Stimulated activated CD4-positive, alpha-beta T cell treated with anti-CD3 and anti-CD28 coated beads, Interleukin-4, amount 100 ng/mL, for 48 hours (primary cell): ENCODE measurements around the gene SH3RF3.

Experiments
- DNase-seq, 2 donors: peaks; one replicate each; pipeline ENCODE4 v3.0.0-alpha.2; 2020; ENCODE audit warnings: low read depth in 2 of 2

SH3RF3 gene

DNA sequence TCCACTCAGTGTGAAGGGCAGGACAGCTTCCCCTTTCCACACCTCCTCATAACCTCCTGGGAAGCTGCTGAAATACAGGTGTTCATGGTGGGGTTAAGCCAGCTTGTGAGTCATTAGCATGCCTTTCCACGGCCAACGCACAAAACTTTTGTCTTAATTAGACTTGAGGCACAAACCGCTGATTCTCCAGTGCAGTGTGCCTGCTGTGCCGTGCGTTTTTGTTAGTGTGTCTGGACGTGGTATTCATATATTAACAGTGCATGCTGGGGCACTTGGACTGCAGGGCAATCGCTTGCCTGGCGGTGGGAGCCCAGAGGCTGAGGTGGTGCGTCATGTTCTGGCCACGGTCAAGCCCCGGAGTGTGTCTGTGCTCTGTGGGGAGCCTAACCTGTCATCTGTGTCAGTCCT lies 156.2 kb downstream of the SH3RF3 start:
- no peak for DNase-seq

DNA sequence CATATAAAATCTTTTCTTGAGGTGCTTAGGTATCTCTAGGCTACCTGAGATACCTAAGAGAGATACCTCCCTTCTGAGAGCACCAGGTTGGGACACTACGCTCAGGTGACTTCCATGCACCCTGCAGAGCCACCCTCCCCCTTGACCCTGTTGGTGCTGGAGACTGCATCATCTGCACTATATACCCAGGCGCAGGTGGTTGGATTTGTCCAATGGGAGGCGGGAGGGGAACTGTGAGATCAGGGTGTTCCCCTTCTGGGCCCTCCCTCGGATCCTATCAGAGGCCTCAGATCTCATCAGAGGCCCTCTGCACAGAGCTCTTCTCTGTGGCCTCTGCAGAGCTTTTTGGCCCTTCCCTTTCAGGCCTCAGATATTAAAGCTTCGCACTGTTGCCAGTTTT lies 158.4 kb downstream of the SH3RF3 start:
- DNase-seq = no peak

DNA sequence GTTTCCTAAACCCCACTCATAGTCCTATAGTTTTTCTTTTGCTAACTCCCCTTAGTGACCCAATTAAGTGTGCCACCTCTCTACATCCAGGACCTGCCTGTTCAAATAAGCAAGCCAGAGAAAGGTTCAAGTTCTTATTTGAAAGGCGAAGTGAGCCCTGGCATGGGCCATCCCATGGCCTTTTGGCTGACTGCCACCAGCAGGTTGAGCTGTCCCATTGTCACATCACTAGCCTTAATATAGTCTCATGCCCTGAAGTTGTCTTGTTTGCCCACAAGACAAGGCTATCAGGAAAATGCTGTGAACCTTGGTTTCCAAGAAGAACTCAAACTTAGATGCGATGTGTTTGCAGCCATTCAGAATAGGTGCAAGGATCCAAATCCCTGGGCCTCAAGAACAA lies 158.8 kb downstream of the SH3RF3 start:
- no peak for DNase-seq

DNA sequence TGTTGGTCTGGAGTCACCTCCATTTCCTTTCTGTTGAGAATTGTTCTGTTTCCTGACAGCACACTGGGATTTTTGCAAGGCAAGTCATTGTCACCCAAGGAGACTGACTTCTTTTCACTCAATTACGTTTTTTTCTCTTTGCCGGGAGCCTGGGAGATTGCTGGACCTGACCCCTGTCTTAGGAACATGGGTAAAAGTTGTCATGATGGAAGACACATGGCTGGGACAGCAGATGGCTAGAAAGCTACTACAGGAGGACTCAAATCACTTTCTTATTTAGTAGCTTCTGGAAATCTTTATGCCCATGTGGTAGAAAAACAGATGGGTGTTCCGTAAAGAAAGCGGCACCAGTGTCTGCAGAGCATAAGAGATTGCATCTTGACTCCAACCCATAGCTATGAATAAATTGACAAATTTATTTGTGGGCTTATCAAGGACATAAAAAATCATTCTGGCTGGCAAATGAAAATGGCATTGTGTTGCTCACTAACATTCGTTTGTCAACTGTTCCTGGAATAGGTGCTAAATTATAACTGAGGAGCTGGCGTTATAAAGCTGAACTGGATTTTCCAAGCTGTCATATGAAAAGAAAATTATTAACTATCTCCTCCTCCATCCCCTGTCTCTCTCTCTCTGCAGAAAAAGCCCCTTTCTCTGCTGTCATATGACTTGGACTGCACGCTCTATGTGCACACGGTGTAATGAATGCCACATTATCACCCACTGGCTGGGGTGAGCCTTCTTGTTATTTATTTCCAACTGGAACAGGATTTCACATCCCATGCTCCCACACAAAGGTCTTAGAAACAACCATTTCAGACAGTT lies 159.8 kb downstream of the SH3RF3 start:
- no peak for DNase-seq

DNA sequence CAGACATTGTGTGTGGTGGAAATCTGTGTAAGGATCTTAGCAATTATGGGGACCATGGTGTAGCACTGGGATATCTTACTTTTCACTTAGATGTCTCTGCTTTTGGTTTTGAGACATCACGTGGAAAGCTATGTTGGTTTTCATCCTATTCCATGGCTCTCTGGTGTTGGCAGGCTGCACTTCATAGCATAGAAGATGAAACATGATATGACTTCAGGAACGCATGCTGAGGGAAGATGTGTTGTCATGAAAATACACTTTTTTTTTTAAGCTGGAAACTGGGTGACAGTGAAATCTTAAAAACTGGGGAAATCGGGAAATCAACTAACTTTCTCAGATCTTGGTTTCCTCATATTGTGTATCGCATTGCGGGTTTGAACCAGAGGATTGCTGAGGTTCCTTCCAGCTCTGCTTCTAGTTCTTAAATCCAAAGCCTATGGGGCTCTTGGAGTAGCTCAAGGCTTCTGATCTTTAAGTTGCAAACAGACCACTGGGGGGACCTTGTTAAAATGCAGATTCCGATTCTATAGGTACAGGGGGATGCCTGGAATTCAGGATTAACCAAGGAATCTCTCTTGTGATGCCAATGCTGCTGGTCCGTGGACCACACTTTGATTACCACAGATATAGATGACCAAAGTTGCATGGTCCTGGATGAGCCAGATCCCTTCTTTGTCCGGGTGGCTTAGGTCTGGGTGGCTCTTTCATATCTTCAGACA lies 160.7 kb downstream of the SH3RF3 start:
- DNase-seq = no peak

DNA sequence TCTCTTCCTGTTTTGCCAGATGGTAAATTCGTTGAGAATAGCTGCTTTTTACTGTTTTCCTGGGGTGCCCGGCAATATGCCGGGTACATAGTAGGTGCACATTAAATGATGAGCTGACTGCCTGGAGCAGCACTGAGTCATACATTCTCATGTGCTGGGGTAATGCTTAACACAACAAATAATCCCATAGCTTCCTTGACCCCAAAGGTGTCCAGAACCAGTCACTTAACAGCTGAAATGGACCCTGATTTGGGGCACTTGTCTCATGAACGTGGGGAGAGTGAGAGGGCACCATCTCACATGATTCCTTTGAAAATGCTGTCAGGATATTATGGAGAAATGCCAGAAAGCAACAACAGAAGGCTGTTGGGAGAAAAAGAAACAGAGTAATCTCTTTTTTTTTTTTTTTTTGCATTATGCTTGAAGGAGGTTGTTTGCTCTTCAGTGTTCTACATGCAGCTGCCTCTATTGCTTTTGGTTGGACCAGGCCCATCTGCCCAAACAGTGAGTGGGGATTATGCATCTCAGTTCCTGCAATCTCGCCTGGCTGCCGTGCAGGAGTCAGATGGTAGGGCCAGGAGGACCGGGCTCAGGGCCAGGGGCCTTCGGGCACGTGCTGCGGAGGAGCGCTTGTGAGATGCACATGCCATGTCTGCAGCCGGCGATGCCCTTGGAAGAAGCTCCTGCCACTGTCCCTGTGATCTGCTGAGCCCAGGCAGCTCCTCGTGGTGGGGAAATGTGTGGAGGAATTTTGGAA lies 162.1 kb downstream of the SH3RF3 start:
- no peak for DNase-seq

DNA sequence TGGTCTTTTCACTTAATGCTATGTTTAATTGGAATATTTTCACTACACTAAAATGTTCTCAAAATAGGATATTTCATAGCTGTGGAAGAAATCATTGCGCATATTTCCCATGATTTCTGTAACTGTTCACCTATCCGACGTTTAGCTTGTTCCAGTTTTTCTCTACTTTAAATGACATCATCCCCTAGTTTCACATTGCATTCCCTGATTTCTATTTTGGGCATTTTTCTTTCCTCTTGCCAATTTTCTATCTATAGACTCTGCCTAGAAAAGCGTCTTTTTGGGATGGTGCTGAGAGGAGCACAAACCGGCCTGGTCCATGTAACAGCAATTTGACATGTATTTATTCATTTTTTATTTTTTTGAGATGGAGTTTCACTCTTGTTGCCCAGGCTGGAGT lies 163.4 kb downstream of the SH3RF3 start:
- DNase-seq = no peak

DNA sequence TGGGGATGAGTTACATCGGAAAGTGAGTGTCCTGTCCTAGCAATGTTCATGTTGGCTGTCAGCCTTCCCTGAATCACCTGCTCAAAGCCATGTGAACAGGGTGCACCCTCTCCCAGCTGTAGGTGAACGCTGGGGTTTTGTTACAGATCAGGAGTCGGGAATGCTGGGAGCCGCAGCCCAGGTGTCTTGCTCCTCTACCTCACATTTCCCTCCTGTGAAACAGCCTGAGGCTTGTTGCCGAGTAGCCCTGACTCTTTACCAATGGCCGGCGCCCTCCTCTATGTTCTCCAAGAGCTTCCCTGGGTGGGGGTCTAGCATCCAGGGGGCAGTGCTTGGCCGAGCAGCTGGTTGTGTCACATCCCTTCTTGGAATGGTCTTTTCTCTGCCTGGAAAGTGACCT lies 164.7 kb downstream of the SH3RF3 start:
- no peak for DNase-seq

DNA sequence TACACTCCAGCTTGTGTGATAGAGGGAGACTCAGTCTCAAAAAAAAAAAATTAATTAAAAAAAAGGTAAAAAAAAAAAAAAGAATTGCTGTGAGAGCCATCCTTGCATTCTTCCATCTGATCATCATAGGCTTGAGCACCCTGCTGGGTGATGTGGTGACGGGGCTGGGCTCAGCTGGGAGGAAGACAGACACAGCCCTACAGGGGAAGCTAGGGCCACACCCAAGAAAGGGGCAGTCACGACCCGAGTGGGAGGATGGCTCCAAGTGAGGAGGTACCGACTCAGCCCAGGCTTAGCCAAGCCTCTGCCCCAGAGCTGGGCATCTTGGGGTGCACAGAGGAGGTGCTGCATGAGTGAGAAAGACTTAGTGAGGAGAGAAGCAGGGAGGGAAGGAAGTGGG lies 165.5 kb downstream of the SH3RF3 start:
- DNase-seq = no peak

DNA sequence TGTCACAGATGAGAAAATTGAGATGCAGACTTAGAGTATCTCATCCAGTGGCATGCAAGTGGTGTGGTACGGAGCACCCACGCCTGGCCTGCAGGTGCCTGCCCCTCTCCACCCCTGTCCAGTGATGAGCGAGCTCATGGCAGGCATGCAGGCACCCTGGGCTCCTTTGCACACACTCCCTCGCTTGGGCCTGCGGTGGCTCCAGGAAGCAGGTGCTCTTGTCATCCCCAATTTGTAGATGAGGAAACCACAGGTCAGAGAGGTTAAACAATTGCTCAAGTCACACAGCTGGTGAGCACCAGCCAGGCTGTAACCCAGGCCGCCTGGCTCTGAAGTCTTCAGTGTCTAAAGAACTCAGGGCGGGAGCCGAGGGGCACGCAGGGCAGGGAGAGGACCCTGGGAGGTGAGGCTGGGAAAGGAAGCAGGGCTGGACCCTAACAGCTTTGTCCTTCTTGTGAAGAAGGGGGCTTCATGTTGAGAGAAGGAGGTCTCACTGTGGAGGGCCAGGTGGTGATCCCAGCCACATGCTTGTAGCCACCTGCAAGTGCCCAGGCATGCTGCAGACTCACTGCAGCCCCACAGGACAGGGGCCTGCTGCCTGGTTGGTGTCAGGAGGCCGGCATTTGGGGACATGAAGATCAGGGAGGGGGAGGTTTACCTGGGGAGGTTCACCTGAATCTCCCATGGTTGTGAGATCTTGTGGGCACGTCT lies 166.2 kb downstream of the SH3RF3 start:
- no peak for DNase-seq

DNA sequence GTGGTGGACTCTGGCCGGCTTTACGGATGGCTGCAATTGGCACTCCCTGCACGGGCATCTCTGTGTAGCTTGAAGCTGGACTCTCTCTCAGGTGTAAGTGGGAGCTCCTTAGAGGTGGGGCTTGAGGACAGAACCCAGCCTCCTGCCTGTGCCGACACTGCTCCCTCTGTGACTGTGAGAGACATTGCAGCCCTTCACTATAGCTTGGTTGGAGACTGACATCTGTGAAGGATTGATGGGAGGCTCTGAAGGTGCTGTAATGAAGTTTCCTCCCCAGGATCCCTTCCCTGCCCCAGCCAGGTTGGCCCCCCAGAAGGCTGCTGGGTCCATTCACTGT lies 166.7 kb downstream of the SH3RF3 start:
- no peak for DNase-seq

DNA sequence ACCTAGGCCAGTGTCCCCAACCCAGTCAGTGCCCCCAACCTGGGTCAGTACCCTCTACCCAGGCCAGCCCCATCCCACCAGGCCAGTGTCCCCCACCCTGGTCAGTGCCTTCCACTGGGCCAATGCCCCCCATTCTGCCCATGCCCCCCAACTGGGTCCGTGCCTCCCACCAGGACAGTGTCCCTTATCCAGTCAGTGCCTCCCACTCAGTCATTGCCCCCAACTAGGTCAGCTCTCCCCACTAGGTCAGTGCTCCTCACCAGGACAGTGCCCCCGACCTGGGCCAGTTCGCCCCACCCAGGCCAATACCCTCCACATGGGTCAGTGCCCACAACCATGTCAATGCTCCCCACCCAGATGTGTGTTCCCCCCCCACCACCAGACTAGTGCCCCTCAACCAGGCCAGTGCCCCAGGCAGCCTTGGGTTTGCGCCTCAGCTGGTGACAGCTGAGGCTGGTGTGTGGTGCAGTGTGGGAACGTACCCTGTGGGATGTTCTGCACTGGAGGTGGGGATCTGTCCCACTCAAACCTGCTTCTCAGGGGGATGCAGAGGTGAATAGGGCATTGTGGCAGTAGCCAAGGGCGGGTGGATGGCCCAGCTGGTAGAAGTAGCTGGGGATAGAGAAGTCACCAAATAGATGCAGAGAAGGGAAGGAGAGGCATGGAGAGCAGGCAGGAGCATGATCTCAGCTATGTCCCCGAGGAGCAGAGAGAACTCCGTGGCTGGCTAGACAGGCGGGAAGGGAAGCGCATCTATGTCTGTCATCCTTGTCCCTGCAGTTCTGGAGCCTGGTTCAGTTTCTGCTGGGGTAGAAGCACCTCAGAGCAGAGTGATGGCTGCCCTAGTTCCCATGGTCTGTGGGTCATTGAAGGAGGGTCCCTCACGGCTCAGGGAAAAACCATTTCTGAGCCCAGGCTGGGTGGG lies 168.8 kb downstream of the SH3RF3 start:
- no peak for DNase-seq

DNA sequence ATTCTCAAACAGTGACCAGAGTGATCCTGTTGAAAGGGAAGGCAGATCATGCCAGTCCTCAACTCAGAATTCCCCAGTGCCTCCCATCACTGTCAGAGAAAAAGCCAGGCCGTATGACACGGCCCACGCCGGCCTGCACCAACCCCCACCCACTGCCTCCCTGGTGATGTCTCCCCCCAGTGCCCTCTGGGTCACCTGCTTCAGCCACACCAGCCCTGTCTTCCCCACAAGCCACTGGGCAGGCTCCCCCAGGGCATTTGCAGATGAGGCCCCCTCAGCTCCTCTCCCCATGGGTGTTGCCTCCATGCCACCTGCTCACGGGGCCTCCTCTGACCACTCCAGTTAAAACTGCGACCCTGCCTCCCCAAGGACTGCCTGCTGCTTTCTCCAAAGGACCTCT lies 169.8 kb downstream of the SH3RF3 start:
- no peak for DNase-seq

DNA sequence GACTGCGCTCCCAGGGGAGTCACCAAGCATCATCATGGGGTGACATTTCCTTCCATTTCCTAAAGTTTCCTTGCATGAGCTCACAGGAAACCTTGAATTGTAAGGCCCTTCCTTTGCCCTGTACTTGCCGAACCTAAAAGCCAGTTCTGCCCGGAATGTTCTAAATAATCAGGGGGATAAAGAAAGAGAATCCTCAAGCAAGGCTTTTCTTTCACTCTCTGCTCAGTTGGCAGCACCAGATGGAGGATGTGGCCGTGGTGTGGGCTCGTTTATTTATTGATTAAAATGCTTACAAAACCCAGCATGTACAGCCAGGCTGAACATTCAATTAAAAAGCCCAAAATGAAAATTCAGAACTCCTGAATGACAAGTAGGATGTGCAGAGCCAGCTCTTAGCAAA lies 170.5 kb downstream of the SH3RF3 start:
- no peak for DNase-seq

DNA sequence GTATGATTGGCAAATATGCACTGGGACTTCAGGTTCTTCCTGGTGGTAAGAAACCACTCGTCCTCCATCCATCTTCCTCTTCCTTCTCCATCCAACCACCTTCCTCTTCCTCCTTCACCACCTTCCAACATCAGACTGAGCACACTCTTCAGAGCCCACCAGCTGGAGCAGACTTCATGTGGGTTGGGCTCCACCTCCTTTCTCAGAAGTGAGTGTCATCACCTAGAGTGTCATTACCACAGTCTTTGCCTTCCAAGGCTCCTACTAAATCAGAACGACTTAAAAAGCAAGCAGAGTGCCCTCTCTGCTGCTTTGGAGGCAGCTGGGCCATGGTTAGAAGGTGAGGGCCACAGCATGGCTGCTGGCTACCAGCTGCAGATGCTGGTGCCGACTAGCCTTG lies 171.6 kb downstream of the SH3RF3 start:
- no peak for DNase-seq

DNA sequence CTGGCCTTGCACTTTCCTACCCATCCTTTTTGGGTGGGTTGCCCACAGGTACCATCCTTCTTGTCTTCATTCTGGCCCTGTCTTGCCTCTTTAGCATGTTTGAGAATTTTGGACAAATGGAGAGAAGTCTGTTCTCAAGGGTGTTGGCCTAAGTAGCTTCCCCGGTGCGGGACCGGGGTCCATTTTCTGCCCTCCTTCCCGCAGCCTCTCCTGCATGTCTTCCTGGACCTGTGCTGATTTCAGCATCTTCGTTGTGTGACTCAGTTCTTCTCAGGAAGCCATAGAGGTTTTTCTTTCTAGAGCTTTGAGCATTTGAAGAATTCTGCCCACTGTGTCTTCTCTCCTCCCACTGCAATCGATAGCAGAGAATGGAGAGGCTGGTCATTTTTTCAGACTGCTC lies 172.7 kb downstream of the SH3RF3 start:
- DNase-seq = no peak

DNA sequence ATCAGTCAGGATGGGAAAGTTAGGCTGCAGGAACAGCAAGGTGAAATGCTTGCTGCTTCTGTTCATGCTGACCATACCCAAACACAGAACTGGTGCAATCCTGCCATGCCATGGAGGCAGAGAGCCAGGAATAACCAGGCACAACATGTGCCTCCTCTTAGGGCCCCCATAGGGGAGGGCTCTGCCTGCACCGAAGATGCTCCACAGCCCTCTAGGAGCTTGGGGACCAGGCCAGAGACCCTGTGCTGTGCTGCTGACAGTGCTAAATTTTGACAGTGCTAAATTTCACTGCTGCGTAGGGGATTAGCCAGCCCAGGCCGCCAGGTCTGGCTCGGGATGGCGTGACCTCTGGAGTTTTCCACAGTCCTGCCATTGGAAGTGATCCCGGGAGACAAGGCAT lies 173.3 kb downstream of the SH3RF3 start:
- no peak for DNase-seq

DNA sequence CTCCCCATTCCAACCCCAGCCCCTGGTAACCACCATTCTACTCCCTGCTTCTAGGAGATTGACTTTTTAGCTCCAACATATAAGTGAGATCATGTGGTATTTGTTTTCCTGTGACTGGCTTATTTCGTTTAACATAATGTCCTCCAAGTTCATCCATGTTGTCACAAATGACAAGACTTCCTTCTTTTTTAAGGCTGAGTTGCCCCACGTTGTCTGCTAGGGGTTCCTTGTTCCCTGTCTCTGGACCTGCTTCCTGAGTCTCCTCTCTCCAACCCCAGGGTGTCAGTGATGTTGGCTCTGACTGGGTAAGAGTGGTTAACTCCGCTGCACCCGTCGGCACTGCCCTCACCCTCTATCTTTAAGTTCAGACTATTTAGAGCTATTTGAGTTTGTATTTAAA lies 175.2 kb downstream of the SH3RF3 start:
- no peak for DNase-seq

DNA sequence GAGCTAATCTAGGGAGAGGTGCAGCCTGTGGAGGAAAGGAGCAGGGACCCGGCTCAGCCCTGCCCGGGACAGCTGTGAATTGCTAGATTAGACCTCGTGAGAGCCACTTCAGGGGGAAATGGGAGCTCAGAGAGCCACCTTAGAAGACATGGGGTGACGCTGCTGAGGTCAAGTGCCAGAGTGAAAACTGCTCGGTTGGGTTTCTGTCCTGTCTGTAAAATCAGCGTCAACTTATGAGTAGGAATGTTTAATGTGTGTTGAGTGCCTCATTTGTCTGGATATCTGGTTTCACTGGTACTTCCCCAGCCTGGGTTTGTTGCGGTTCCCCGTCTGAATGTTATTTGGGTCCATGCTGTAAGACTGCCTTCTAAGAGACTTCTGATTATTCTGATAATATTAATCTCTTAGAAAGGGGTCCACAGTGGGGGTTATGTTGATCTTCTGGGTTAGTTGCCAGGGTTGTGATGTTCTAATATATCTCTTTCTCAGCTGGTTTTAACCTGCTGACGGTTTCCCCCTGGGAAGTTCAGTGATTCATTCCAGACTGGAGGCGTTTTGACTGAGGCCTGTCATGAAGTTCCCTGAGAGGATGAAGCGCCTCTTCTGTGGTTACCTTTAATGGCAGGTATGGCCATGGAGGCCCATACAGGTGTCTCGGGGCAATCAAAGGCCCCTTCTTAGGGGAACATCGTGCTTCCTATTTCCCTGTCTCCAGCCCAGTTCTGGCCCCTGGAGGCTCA lies 175.9 kb downstream of the SH3RF3 start:
- no peak for DNase-seq

DNA sequence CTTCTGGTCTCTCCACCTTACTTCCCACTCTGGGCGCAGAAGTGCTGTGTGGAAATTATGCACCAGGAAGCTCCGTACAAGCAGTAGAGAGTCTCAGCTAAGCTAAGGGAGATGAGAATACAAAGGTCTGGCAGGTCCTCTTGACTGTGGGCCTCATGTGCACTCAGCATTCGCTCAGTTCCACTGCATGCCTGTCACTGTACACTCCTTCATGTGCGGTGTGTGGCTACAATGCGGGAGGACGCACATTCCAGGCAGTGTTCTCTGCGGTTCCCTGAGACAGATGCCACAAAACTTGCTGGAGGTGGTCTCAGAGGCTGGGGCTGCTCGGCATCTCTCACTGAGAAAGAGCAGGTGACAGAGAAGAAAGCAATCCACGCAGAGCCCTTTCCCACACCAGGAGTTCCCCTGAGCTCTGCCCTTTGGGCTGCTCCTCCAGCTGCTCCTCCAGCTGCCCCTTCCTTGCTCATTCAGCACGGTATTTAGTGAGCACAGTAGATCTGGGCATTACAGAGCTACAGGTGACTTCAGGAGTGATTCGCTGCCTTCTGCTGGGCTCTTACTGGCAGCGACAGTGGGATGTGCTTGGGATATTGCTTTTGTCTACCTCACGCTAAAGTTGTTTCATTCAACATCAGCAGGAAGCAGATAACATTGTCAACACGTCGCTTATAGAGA lies 176.6 kb downstream of the SH3RF3 start:
- DNase-seq = no peak
